ENCODE measurements around the gene MYO9B.

GRCh38 chr19:17215127-17215971 is 139.8 kb downstream of the MYO9B start, which contains the start of gene USE1:
- peak; percentile 87 for TF ChIP-seq POLR2AphosphoS5 (IDR thresholded peaks at IDR 0.05; ENCODE audit: borderline replicate concordance, low read depth, low read length)
- TF ChIP-seq EZH2 (IDR thresholded peaks at IDR 0.05) = no peak
